Measurements from ENCODE around the gene RMND5B. TPM values are rescaled to one million over a fixed set of nuclear protein-coding genes. Genes with fewer than 3 reads are reported as not detected.

Gene RMND5B
- total and polyA plus RNA-seq, 4 donors: 24.4 to 46.1 (median 36.1) TPM

DNA sequence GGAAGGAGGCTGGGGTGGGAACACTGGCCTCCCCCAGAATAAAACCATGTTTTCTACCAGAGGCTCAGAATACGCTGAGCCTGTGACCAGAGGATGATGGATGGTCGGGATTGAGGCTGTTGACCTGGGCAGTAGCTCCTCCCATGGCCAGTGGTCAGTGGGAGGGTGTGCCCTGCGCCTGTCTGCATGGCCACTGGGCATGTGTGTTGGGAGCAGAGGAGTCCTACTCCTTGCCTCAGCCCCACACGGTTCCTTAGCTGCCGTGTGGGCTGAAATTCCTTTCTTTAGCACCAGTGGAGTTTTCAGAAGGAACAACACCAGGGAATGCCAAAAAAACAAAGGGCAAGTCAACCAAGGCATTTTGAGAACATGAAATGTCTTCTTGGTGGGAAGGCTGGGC, 8.5 kb upstream of the RMND5B start:
- Histone ChIP-seq H3K4me3 (no peak overlapping the region), H3K9ac (ENCODE audit: insufficient read depth in 1 of 2, low read length in 2 of 2) (no peak overlapping the region), H3K36me3 (ENCODE audit: control insufficient read depth in 4 of 4, insufficient read depth in 4 of 4, low read length in 4 of 4) (peaks cover 0 to 5% (median 0%) of the 10 kb centered on the region in 4 donors), H3K27me3 (ENCODE audit: control insufficient read depth in 3 of 3, insufficient read depth in 3 of 3, low read length in 2 of 3) (peaks cover 0 to 4% (median 3%) of the 10 kb centered on the region in 3 donors), H3K4me1 (ENCODE audit: control insufficient read depth in 5 of 5, insufficient read depth in 5 of 5, low read length in 5 of 5) (peaks cover 0 to 33% (median 10%) of the 10 kb centered on the region in 5 donors), H3K27ac (ENCODE audit: low read depth in 1 of 2, low read length in 1 of 2) (peak overlapping the region in 1 of 2 donors; percentile 1), H3K9me3 (ENCODE audit: control insufficient read depth in 4 of 4, insufficient read depth in 3 of 4, low read length in 3 of 4) (no peaks in the 10 kb centered on the region)
- DNase-seq: no peak
- WGBS, 2 donors: 88 to 89% methylated on average over 5 of the region's 5 CpGs
- no peak for ATAC-seq (ENCODE audit: insufficient read depth, low FRiP score)
- TF ChIP-seq, protein P1, sequence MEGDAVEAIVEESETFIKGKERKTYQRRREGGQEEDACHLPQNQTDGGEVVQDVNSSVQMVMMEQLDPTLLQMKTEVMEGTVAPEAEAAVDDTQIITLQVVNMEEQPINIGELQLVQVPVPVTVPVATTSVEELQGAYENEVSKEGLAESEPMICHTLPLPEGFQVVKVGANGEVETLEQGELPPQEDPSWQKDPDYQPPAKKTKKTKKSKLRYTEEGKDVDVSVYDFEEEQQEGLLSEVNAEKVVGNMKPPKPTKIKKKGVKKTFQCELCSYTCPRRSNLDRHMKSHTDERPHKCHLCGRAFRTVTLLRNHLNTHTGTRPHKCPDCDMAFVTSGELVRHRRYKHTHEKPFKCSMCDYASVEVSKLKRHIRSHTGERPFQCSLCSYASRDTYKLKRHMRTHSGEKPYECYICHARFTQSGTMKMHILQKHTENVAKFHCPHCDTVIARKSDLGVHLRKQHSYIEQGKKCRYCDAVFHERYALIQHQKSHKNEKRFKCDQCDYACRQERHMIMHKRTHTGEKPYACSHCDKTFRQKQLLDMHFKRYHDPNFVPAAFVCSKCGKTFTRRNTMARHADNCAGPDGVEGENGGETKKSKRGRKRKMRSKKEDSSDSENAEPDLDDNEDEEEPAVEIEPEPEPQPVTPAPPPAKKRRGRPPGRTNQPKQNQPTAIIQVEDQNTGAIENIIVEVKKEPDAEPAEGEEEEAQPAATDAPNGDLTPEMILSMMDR (IDR thresholded peaks at IDR 0.05; ENCODE audit: control extremely low read depth, extremely low read depth): no peak

DNA sequence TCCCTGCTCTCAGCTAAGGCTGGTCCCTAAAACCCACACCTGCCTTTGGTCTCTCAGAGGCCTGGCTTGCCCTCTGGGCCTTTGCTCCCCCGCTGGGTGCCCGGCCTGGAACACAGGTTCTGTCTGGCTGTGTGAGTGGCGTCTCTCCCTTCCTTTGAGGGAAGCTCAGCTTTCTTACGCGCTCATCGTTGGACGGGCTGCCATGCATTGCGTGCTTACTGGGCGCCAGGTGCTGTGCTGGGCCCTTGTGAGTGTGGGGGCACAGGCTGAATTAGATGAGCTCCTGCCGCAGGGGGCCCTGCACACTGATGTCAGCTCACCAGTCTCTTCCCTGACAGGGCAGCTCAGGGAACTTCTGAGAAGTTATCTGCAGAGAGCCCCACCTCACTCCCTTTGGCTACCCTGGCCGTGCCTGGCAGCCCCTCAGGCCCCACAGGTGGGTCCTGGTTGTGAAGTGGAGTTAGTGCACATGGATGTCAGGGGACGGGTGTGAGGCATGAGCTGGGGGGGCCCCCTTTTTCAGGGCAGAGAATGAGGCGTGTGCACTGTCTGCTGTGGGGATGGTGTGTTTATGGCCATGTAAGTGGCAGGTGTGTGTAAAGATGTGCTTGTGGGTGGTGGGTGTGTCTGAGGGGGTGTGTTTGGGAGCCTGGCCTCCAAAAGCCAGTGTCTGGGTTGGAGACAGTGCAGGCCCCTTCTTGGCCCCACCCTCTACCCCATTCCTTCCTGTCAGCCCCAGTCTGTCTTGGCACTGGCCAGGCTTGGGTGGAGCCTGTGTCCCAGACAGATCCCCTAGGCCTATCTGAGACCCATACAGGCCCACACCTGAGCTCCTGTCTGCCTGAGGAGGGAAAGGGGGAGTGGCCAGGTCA, 7.5 kb upstream of the RMND5B start:
- H3K4me1 ChIP-seq (ENCODE audit: control insufficient read depth in 5 of 5, insufficient read depth in 5 of 5, low read length in 5 of 5): peaks cover 0 to 30% (median 10%) of the 10 kb centered on the region in 5 donors
- no peak overlapping the region for H3K4me3 ChIP-seq
- peaks cover 0 to 5% (median 0%) of the 10 kb centered on the region in 4 donors for H3K36me3 ChIP-seq (ENCODE audit: control insufficient read depth in 4 of 4, insufficient read depth in 4 of 4, low read length in 4 of 4)
- no peak overlapping the region for H3K9ac ChIP-seq (ENCODE audit: insufficient read depth in 1 of 2, low read length in 2 of 2)
- H3K9me3 ChIP-seq (ENCODE audit: control insufficient read depth in 4 of 4, insufficient read depth in 3 of 4, low read length in 3 of 4): no peaks in the 10 kb centered on the region
- TF ChIP-seq, protein P1 (IDR thresholded peaks at IDR 0.05; ENCODE audit: control extremely low read depth, extremely low read depth): no peak
- peaks cover 0 to 2% (median 0%) of the 10 kb centered on the region in 3 donors for H3K27me3 ChIP-seq (ENCODE audit: control insufficient read depth in 3 of 3, insufficient read depth in 3 of 3, low read length in 2 of 3)
- DNase-seq (no peak), ATAC-seq (ENCODE audit: insufficient read depth, low FRiP score) (no peak)
- 85 to 93% methylated on average over 13 of the region's 13 CpGs for WGBS, 2 donors
- no peak overlapping the region for H3K27ac ChIP-seq (ENCODE audit: low read depth in 1 of 2, low read length in 1 of 2)

DNA sequence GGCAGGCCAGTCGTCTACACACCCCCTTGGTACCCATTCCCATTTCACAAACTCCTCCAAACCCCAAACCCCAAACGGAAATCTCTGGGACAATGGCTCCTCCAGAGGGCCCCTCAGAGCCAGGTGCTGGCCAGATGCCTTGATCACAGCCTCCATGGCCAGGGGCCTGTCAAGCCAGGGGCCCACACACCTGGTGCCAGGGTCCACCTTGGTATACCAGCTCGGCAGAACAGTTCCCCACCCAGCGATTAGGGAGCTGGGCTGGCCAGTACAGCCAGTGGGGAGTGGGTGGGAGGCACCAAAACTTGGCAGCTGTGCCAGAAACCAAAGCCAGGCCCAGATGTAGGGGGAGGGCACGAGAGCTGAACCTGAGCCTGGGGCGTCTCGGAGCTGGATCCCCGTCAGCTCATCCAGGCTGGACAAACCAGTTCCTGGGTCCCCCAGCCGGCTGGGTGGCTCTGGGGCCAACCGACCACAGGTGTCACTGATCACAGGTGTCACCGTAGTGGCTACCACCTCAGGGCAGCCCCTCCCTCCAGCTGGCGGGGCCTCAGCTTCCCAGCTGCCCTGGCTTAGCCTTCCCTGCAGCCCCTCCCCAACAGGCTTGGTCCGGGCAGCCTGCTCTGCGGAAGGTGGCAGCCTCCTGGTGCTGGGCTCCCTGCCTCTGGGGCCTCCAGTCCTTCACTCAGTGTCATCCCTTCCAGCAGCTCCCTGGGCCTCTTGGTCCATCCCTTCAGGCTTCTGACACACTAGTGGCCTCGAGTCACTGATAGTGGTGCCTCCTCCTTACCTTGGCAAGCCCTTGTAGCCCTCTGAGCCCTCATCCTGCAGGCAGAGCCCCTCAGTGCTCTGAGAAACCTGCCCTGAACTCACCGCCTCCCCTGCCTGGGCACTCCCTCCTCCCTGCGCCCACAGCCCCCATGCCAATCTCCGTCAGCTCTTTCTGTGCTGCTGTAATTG, 6.6 kb upstream of the RMND5B start:
- 78 to 87% methylated on average over 18 of the region's 18 CpGs for WGBS, 2 donors
- Histone ChIP-seq H3K27me3 (ENCODE audit: control insufficient read depth in 3 of 3, insufficient read depth in 3 of 3, low read length in 2 of 3) (peaks cover 0 to 2% (median 0%) of the 10 kb centered on the region in 3 donors), H3K9me3 (ENCODE audit: control insufficient read depth in 4 of 4, insufficient read depth in 3 of 4, low read length in 3 of 4) (no peaks in the 10 kb centered on the region), H3K4me1 (ENCODE audit: control insufficient read depth in 5 of 5, insufficient read depth in 5 of 5, low read length in 5 of 5) (peaks cover 0 to 30% (median 10%) of the 10 kb centered on the region in 5 donors), H3K36me3 (ENCODE audit: control insufficient read depth in 4 of 4, insufficient read depth in 4 of 4, low read length in 4 of 4) (peaks cover 0 to 5% (median 0%) of the 10 kb centered on the region in 4 donors), H3K4me3 (no peak overlapping the region), H3K9ac (ENCODE audit: insufficient read depth in 1 of 2, low read length in 2 of 2) (no peak overlapping the region), H3K27ac (ENCODE audit: low read depth in 1 of 2, low read length in 1 of 2) (no peak overlapping the region)
- ATAC-seq (ENCODE audit: insufficient read depth, low FRiP score): no peak
- DNase-seq: peak in 2 of 3 donors; percentile 61 to 62
- TF ChIP-seq, protein P1 (IDR thresholded peaks at IDR 0.05; ENCODE audit: control extremely low read depth, extremely low read depth): no peak

Data from lung (tissue), 12 donors.